Right lobe of liver (tissue), 4 donors: Measurements from ENCODE around the gene TAF4B.

ENCODE experiments used
- CTCF ChIP-seq, 4 donors: fragments of 200-600 bp in 3 of 4; fragments of 450-650 bp in 1 of 4; IDR thresholded peaks; one replicate each; pipeline versions ENCODE4 v1.5.1 to v1.8.0; 2016 to 2022; ENCODE audit warnings: antibody characterized with exemption in 4 of 4, mild to moderate bottlenecking in 2 of 4
- POLR2A ChIP-seq: fragments of 450-650 bp; IDR thresholded peaks from one replicate; pipeline ENCODE4 v1.6.1; 2017; ENCODE audit warnings: antibody characterized with exemption, mild to moderate bottlenecking
- donor health status: DM: no; HTN: no; CAD: no.
- donor health status: DM: no; HTN: no; CAD: no.
- donor health status: DM: no; HTN: yes; CAD: no.

GRCh38 chr18:26192233-26192632 is 34.0 kb upstream of the TAF4B start:
- TF ChIP-seq POLR2A (no peak), CTCF (IDR thresholded peaks at IDR 0.05) (no peak)
